HG02943 (cell line): ENCODE results near the gene PREX1.
"Not testable (repeated sequence)": the region's sequence is repeated elsewhere in the genome, so short reads cannot be mapped to it uniquely, and the experiment has no call there.

Source experiments
- ATAC-seq: cut with Tn5 transposase; IDR thresholded peaks from one replicate; pipeline ENCODE4 v1.9.1; 2021; ENCODE audit warnings: mild to moderate bottlenecking, low read depth, moderate library complexity; ENCODE audit not compliant: unreplicated experiment

The PREX1 gene

GRCh38 chr20:48827855-48828733 lies at the start of gene PREX1:
Gene PREX1 (minus strand): TSS chr20:48827999. CDS start chr20:48827860, 139 bp downstream.
- ATAC-seq = no peak

GRCh38 chr20:48877304-48877703 lies 49.5 kb upstream of the PREX1 start:
- no peak for ATAC-seq

DNA sequence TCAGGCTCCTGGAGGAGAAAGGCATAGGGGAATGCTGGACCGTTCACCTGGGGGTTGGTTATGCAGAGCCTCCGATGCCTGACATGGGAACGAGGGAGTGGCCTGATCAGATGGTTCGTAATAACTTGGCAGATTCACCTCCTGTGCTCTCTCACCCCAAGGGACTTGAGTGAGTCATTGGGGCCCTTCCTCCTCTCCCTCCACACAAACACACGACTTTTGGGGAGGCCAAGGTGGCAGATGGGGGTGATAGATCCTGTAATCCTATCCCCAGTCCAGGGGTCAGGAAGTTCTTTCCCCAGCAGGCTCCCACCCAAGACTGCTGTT lies 48.1 kb upstream of the PREX1 start:
- no peak for ATAC-seq

DNA sequence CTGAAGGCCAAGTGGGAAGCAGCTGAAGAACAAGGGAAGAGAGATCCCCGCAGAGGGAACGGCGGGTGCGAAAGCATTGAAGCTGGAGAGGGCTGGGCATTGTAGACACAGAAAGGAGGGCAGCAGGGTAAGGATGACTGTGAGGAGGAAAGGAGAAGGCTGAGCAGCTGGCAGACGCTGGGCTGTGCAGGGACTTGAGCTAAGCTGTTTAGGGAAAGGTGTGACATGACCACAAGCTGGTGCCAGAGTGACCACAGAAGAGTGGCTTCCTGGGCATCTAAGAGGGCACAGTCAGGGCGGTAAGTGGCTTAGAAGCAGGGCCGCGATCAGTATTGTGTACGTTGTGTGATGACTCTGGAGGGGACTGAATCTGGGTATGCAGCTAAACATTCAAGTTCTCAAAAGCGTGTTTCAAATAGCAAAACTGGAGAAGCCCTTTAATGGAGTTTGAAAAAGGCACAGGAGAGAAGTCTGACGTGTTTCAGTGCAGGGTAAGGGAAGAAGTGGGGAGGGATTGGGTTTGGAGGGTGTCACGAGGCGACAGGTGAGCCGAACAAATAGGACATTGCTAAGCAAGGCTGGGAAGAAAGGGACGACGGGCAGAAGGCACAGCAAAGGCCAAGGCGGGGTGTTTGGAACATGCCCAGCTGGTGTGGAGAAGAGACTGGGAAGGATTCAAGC lies 47.6 kb upstream of the PREX1 start:
- no peak for ATAC-seq

- not testable (repeated sequence) for ATAC-seq
Measured at GRCh38 chr20:48869442-48869841, 41.6 kb upstream of the PREX1 start.

DNA sequence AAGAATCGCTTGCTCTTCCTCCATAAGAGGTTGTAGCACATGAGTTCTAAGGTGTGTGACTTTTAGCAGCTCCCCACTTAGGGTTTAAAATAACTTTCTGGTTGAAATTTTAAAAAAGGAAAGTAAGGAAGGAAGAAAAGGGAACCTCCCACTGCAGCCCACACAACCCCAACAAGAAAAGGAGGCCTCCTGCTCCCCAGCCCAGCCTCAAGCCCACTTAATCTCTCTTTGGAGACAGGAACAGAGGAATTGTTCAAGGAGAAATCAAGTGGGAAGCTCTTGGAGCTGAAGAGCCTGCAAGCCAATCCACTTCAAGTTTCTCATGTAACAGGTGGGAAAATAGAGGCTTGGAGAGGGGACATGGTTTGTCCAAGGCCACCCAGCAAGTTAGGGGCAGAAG lies 39.1 kb upstream of the PREX1 start:
- no peak for ATAC-seq

GRCh38 chr20:48864738-48865318 lies 37.0 kb upstream of the PREX1 start:
- no peak for ATAC-seq

- no peak for ATAC-seq
Measured at GRCh38 chr20:48864254-48864653, 36.5 kb upstream of the PREX1 start.

GRCh38 chr20:48862279-48862678 lies 34.5 kb upstream of the PREX1 start:
- ATAC-seq = no peak

DNA sequence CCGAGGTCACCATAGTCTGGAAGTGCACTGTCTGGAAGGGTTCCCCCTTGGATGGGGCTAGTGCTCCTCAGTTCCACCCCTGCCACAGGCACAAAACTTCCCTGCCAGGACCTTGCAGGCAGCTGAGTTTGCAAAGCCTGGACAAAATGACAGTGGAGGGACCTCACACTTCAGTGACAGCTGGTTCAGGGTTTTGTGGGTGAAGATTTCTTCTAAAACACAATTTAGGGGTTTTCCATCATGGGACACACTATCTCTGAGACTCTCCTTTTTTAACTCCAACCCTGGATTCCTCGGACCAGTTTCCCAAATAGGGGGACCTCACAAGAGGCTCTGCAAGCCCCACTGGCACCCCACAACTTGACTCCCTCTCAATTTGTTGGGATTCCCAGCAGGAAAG lies 33.6 kb upstream of the PREX1 start:
- no peak for ATAC-seq

DNA sequence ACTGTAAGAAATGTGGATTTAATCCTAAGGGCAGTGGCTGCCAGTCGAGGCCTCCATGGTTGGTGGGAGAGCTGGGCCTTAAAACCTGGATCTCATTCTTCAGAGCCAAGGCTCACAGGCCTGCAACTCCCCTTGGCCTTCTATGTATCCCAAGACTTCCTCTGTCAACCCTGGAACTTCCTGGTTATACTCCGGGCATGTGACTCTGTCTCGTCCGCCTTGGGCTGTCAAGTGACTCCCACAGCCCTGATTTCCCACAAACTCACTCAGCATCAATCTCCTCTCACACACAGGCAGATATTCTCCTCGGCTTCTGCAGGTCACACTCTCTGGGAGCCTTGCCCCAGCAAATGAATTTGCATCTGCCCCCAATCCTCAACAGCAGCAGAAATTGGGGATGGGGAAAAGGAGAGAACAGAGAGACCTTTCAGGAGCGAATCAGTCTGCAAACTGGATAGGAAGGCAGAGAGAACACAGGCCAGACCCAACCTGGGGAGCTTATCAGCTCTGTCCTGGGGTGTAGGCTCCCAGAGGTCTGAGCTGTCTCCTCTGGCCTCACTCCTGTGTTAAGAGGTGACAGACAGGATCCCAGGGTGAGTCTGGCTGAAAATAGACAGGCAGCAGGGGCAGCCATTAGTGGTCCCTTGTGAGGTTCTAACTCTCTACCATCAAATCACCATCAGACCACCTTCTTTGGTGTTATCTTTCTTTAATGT lies 30.4 kb upstream of the PREX1 start:
- ATAC-seq = no peak

DNA sequence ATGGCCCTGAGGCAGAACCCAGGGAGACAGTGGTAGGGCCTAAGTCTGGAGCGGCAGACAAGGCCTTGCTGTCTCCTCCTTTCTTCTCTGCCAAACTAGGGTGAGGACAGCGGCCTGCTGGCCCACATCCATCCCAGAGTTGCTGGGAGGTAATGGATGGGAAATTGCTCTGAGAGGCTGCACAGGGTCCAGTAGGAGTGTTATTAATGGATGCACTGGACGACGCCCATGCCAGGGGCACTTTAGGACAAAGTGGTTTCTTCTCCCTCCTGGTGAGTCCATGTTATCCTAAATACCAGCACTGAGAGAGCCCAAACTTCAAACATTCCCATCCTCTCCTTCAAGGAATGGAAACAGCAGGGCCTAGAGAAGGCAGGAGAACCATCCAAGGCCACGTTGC lies 28.3 kb upstream of the PREX1 start:
- ATAC-seq = no peak

DNA sequence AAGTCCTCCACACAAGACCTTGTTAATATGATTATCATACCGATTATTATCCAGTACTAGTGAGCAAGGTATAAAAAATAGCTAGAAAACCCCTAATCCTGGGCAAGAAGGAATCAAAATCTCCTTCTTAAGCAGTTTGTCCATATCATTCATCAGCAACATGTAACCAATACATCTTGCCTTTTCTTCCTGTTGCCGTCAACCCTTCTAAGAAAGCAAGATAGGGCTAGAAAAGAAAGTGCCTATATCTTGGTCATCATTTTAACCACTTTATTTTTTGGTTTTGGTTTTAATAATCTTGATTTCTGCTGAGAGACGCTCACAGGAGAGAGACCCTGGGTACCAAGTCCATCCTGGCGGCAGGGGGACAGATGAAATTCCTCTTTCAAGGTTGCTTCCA lies 27.2 kb upstream of the PREX1 start:
- no peak for ATAC-seq

DNA sequence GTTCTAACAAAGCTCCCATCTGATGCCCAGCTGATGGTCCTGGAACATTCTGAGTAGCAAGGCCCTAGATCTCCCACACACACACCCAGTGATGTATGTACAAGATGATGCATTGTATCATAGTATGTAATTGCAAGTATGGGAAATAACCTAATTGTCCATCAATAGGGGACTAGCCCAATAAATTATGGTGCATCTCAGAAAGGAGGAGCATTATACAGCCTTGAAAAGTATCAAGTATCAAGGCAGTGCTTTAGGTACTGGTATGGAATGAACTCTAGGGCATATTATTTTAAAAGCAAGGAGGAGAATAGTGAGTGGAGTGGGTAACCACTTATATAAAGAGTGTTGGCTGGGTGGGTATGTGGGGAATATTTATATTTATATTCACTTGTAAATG lies 24.8 kb upstream of the PREX1 start:
- ATAC-seq = no peak

GRCh38 chr20:48851579-48851978 lies 23.8 kb upstream of the PREX1 start:
- no peak for ATAC-seq

DNA sequence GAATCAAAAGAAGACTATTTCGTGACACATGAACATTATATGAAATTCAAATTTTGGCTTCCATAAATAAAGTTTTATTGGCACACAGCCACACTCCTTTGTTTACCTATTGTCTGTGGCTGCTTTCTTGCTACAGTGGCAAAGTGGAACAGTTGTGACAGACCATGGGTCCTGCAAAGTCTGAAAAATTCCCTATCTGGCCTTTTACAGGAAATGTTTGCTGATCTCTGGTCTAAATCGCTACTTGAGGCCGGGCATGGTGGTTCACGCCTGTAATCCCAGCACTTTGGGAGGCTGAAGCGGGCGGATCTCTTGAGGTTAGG lies 23.1 kb upstream of the PREX1 start:
- ATAC-seq = no peak

- no peak for ATAC-seq
Measured at GRCh38 chr20:48850257-48850976, 22.6 kb upstream of the PREX1 start.

- no peak for ATAC-seq
Measured at GRCh38 chr20:48849779-48850178, 22.0 kb upstream of the PREX1 start.

DNA sequence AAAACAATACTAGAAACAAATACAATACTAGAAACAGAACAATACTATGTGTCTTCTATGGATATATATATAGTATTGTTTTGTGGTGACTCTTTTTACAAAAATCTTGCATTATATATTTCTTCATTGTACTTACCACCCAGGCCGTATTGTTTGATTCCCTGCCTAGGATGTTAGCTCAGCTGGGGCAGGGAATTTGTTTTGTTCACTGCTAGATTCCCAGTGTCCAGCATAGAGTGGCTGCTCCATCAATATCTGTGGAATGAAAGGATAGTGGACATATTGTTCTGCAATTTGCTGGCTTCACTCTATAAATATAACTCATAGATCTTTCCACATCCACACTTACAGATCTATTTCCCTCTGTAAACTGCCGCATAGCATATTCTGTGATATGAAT lies 21.5 kb upstream of the PREX1 start:
- no peak for ATAC-seq

GRCh38 chr20:48847498-48848205 lies 19.9 kb upstream of the PREX1 start:
- no peak for ATAC-seq
